Esophagus muscularis mucosa (tissue), 3 donors: ENCODE data around the gene NUPR1.

ENCODE experiments used
- POLR2A ChIP-seq: fragments of 450-650 bp; IDR thresholded peaks from one replicate; pipeline ENCODE4 v1.6.1; 2017; ENCODE audit warnings: antibody characterized with exemption, moderate library complexity, mild to moderate bottlenecking, low read depth
- POLR2AphosphoS5 ChIP-seq, 2 donors: sonication (generic); formaldehyde crosslinking; IDR thresholded peaks; one replicate each; pipeline ENCODE4 v1.6.1; 2017; ENCODE audit warnings: antibody characterized with exemption in 2 of 2
- TF ChIP-seq, protein P1 (sequence below), 3 experiments: fragments of 200-600 bp in 2 of 3; fragments of 450-650 bp in 1 of 3; sonication (generic) in 2 of 3; IDR thresholded peaks; one replicate each; pipeline ENCODE4 v1.5.1; 2017 to 2019; ENCODE audit warnings: antibody characterized with exemption in 3 of 3, mild to moderate bottlenecking in 2 of 3, moderate library complexity in 1 of 3

GRCh38 chr16:28537076-28537475 is 1.7 kb downstream of the NUPR1 start:
- TF ChIP-seq, protein P1, sequence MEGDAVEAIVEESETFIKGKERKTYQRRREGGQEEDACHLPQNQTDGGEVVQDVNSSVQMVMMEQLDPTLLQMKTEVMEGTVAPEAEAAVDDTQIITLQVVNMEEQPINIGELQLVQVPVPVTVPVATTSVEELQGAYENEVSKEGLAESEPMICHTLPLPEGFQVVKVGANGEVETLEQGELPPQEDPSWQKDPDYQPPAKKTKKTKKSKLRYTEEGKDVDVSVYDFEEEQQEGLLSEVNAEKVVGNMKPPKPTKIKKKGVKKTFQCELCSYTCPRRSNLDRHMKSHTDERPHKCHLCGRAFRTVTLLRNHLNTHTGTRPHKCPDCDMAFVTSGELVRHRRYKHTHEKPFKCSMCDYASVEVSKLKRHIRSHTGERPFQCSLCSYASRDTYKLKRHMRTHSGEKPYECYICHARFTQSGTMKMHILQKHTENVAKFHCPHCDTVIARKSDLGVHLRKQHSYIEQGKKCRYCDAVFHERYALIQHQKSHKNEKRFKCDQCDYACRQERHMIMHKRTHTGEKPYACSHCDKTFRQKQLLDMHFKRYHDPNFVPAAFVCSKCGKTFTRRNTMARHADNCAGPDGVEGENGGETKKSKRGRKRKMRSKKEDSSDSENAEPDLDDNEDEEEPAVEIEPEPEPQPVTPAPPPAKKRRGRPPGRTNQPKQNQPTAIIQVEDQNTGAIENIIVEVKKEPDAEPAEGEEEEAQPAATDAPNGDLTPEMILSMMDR (IDR thresholded peaks at IDR 0.05), result no peak
- TF ChIP-seq POLR2AphosphoS5 (IDR thresholded peaks at IDR 0.05), result no peak
- no peak for TF ChIP-seq POLR2A
